ENCODE results near the gene RBCK1. TPM values are rescaled to one million over a fixed set of nuclear protein-coding genes. Genes with fewer than 3 reads are reported as not detected.

The RBCK1 gene
- polyA plus RNA-seq, 1 donor from 2014 or later = 38.4 TPM

DNA sequence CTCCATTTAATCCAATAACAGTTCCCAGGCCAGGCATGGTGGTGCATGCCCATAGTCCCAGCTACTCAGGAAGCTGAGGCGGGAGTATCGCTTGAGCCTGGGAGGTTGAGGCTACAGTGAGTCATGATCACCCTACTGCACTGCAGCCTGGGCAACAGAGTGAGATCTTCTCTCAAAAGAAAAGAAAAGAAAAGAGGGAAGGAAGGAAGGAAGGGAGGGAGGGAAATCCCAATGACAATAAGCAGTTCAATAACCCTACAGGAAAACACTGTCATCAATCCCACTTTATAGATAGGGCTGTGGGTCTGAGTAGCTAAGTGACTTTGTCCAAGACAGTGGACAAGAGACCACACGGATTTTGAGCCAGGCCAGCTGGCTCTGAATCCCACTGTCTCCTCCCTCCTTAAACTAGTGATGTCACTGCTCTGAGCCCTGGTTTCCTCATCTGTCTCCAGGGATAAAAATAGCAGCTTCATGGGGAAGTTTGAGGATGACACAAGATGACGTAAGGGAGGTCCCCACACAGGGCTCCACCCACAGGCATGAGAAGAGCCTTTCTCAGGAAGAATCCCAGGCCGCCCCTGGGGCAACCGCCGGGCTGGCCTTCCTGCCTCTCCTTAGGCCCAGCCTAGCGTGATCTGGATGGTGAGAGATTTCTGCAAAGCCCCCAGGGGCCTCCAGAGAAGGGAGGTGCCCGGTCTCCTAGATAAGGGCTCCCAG lies 34.8 kb upstream of the RBCK1 start:
- Histone ChIP-seq H2AFZ (ENCODE audit: low read depth, low read length) (no peak overlapping the region), H3K27ac (ENCODE audit: low read length) (no peak overlapping the region), H3K9ac (ENCODE audit: low read length) (no peak overlapping the region), H4K20me1 (ENCODE audit: insufficient read depth) (no peaks in the 10 kb centered on the region), H3F3A (ENCODE audit: insufficient read depth, low read length, poor library complexity, severe bottlenecking) (no peaks in the 10 kb centered on the region), H3K27me3 (ENCODE audit: insufficient read depth, low read depth, low read length) (no peaks in the 10 kb centered on the region), H3K9me3 (ENCODE audit: low read length) (no peaks in the 10 kb centered on the region), H3K4me2 (ENCODE audit: low read length) (no peak overlapping the region), H3K9me2 (ENCODE audit: insufficient read depth, low read length) (no peaks in the 10 kb centered on the region), H3K79me2 (replicated peaks; ENCODE audit: insufficient read depth, low read length) (no peaks in the 10 kb centered on the region), H3K36me3 (ENCODE audit: insufficient read depth, low read length) (no peaks in the 10 kb centered on the region), H3K4me3 (ENCODE audit: low read length) (no peak overlapping the region)
- TF ChIP-seq CTCF (IDR thresholded peaks at IDR 0.05; ENCODE audit: poor library complexity, severe bottlenecking) = no peak
- TF ChIP-seq TAF1 (IDR thresholded peaks at IDR 0.05; ENCODE audit: low read depth) = no peak
- no peak for TF ChIP-seq EZH2 (IDR thresholded peaks at IDR 0.05; ENCODE audit: borderline replicate concordance, insufficient read depth, low read length, poor library complexity, severe bottlenecking)
- no peak for TF ChIP-seq MXI1 (conservative IDR thresholded peaks at IDR 0.05; ENCODE audit: poor library complexity, severe bottlenecking)
- no peak for TF ChIP-seq SMC3 (conservative IDR thresholded peaks at IDR 0.05; ENCODE audit: poor library complexity)
- TF ChIP-seq, protein P1, sequence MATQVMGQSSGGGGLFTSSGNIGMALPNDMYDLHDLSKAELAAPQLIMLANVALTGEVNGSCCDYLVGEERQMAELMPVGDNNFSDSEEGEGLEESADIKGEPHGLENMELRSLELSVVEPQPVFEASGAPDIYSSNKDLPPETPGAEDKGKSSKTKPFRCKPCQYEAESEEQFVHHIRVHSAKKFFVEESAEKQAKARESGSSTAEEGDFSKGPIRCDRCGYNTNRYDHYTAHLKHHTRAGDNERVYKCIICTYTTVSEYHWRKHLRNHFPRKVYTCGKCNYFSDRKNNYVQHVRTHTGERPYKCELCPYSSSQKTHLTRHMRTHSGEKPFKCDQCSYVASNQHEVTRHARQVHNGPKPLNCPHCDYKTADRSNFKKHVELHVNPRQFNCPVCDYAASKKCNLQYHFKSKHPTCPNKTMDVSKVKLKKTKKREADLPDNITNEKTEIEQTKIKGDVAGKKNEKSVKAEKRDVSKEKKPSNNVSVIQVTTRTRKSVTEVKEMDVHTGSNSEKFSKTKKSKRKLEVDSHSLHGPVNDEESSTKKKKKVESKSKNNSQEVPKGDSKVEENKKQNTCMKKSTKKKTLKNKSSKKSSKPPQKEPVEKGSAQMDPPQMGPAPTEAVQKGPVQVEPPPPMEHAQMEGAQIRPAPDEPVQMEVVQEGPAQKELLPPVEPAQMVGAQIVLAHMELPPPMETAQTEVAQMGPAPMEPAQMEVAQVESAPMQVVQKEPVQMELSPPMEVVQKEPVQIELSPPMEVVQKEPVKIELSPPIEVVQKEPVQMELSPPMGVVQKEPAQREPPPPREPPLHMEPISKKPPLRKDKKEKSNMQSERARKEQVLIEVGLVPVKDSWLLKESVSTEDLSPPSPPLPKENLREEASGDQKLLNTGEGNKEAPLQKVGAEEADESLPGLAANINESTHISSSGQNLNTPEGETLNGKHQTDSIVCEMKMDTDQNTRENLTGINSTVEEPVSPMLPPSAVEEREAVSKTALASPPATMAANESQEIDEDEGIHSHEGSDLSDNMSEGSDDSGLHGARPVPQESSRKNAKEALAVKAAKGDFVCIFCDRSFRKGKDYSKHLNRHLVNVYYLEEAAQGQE (IDR thresholded peaks at IDR 0.05; ENCODE audit: borderline replicate concordance) = no peak
- no peak for TF ChIP-seq EP300 (conservative IDR thresholded peaks at IDR 0.05; ENCODE audit: poor library complexity, severe bottlenecking)
- TF ChIP-seq RAD21 (conservative IDR thresholded peaks at IDR 0.05) = no peak
- no peak for TF ChIP-seq POLR2AphosphoS5 (IDR thresholded peaks at IDR 0.05)

- TF ChIP-seq POLR2AphosphoS5 (IDR thresholded peaks at IDR 0.05) = no peak
- TF ChIP-seq MXI1 (conservative IDR thresholded peaks at IDR 0.05; ENCODE audit: poor library complexity, severe bottlenecking) = no peak
- TF ChIP-seq RAD21 (conservative IDR thresholded peaks at IDR 0.05) = no peak
- TF ChIP-seq, protein P1 (IDR thresholded peaks at IDR 0.05; ENCODE audit: borderline replicate concordance) = no peak
- no peaks in the 10 kb centered on the region for H3K79me2 ChIP-seq (replicated peaks; ENCODE audit: insufficient read depth, low read length)
- no peaks in the 10 kb centered on the region for H4K20me1 ChIP-seq (ENCODE audit: insufficient read depth)
- no peaks in the 10 kb centered on the region for H3K27me3 ChIP-seq (ENCODE audit: insufficient read depth, low read depth, low read length)
- no peak overlapping the region for H2AFZ ChIP-seq (ENCODE audit: low read depth, low read length)
- H3K9ac ChIP-seq (ENCODE audit: low read length) = no peak overlapping the region
- no peaks in the 10 kb centered on the region for H3K9me2 ChIP-seq (ENCODE audit: insufficient read depth, low read length)
- H3K4me3 ChIP-seq (ENCODE audit: low read length) = no peak overlapping the region
- no peaks in the 10 kb centered on the region for H3K9me3 ChIP-seq (ENCODE audit: low read length)
- no peaks in the 10 kb centered on the region for H3K36me3 ChIP-seq (ENCODE audit: insufficient read depth, low read length)
- H3F3A ChIP-seq (ENCODE audit: insufficient read depth, low read length, poor library complexity, severe bottlenecking) = no peaks in the 10 kb centered on the region
- no peak overlapping the region for H3K4me2 ChIP-seq (ENCODE audit: low read length)
- no peak overlapping the region for H3K27ac ChIP-seq (ENCODE audit: low read length)
These were observed 32.7 kb upstream of the RBCK1 start for GRCh38 chr20:375265-375889.

Data from neural cell (in vitro differentiated cells).